Pancreas (tissue), 10 donors: ENCODE results near the gene TTC7B. TPM values are rescaled to one million over a fixed set of nuclear protein-coding genes. Genes with fewer than 3 reads are reported as not detected.

Source experiments
- ATAC-seq, 4 donors: fragments of 200-7000 bp; cut with Tn5 transposase; one replicate each; pipeline versions ENCODE4 v1.8.0 to v1.9.1; 2020; ENCODE audit warnings: mild to moderate bottlenecking in 4 of 4, moderate library complexity in 4 of 4
- DNase-seq, 6 donors: peaks; one replicate each; pipeline ENCODE4 v3.0.0-alpha.2; 2020
- FAIRE-seq: peaks from 2 replicates; lab custom pipeline; 2012; peaks lifted over from hg19 to GRCh38; lab: Jason Lieb, UNC
- H3K27ac ChIP-seq, 4 donors: fragments of 200-600 bp; sonication (generic); 1 replicate in 3 of 4; 2 replicates in 1 of 4; pipeline versions ENCODE4 v1.5.0 to v1.8.0; 2020
- H3K27me3 ChIP-seq, 4 donors: fragments of 200-600 bp; one replicate each; pipeline ENCODE4 v1.8.0; 2021
- H3K36me3 ChIP-seq, 3 donors: fragments of 200-600 bp; sonication (generic) in 1 of 3; one replicate each; pipeline versions ENCODE4 v1.5.0 to v1.8.0; 2020 to 2021
- H3K4me1 ChIP-seq, 3 donors: fragments of 200-600 bp; one replicate each; pipeline ENCODE4 v1.8.0; 2021
- H3K4me3 ChIP-seq, 4 donors: fragments of 200-600 bp; sonication (generic) in 2 of 4; one replicate each; pipeline versions ENCODE4 v1.5.0 to v1.8.0; 2020 to 2021
- H3K9me3 ChIP-seq, 4 donors: fragments of 200-600 bp; one replicate each; pipeline ENCODE4 v1.8.0; 2021
- WGBS, 2 donors: extraction: QIAGEN DNeasy Blood & Tissue Kit; methylation state at CpG; one replicate each; pipeline ENCODE4 v1.1.7; 2013; 5-methylcytosine and 5-hydroxymethylcytosine counted together
- intact Hi-C, 3 donors: fragments of 100-400 bp; cut with DNase I; formaldehyde crosslinking; loops; one replicate each; pipeline versions ENCODE4 v1.11.1 to v1.14.2; 2022
- polyA plus RNA-seq, 2 donors: library from polyadenylated mRNA; stranded (reverse); fragments of 200-250 nt; gene quantifications; one replicate each; pipeline ENCODE4 v1.2.3, GENCODE V29; 2013
- total RNA-seq, 6 donors: library from RNA; stranded (reverse); fragmentation: NEBNext Ultra II Directional in 4 of 6; extraction: Animal tissue kit (Norgen Biotek cat#: 25700) in 4 of 6; gene quantifications; one replicate each; pipeline versions ENCODE4 v1.2.1 to v1.2.4, GENCODE V29; 2021 to 2023
- TF ChIP-seq, protein P1 (sequence below), 4 donors: fragments of 200-600 bp; sonication (generic) in 3 of 4; IDR thresholded peaks; one replicate each; pipeline versions ENCODE4 v1.5.0 to v1.8.0; 2021; ENCODE audit warnings: antibody characterized with exemption in 4 of 4
- donor health status: healthy with polysubstance abuse.
- donor health status: DM: no; HTN: no; CAD: no; lungs with moderate emphysema.
- donor health status: DM: no; HTN: no; CAD: no.
- donor health status: control.
- donor health status: control.
- donor health status: Bipolar disorder and iron deficiency.
- donor health status: DM: yes; HTN: yes; CAD: no.
- donor health status: DM: no; HTN: no; CAD: no.
- donor health status: DM: no; HTN: no; CAD: no.
- donor health status: DM: yes; HTN: yes; CAD: no.

TTC7B gene
- total and polyA plus RNA-seq, 8 donors: 8.9 to 39.6 (median 29.6) TPM

DNA sequence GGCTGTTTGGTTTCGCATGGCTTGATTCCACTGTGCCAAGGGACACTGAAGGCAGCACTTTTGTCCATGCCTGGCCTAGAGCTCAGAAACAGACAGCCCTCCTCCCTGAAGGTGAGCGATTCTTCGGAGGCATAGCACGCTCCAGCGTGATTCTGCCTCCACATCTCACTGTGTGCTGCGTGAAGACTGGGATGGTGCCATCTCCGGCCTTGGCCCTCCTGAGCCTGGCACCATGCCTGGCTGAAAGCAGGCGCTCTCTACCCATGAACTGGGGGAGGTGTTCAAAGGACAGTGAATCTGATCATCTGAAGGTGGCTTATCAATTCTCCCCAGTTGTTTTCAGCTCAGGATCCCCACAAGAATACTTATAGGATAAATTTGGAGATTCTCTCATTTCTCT lies 187.4 kb downstream of the TTC7B start:
- ATAC-seq: peak; percentile 21 to 69 (median 34)
- no peak overlapping the region for H3K4me3 ChIP-seq
- H3K27me3 ChIP-seq: no peaks in the 10 kb centered on the region
- TF ChIP-seq, protein P1, sequence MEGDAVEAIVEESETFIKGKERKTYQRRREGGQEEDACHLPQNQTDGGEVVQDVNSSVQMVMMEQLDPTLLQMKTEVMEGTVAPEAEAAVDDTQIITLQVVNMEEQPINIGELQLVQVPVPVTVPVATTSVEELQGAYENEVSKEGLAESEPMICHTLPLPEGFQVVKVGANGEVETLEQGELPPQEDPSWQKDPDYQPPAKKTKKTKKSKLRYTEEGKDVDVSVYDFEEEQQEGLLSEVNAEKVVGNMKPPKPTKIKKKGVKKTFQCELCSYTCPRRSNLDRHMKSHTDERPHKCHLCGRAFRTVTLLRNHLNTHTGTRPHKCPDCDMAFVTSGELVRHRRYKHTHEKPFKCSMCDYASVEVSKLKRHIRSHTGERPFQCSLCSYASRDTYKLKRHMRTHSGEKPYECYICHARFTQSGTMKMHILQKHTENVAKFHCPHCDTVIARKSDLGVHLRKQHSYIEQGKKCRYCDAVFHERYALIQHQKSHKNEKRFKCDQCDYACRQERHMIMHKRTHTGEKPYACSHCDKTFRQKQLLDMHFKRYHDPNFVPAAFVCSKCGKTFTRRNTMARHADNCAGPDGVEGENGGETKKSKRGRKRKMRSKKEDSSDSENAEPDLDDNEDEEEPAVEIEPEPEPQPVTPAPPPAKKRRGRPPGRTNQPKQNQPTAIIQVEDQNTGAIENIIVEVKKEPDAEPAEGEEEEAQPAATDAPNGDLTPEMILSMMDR (IDR thresholded peaks at IDR 0.05): no peak
- H3K27ac ChIP-seq: no peak overlapping the region
- peaks cover 7 to 13% (median 8%) of the 10 kb centered on the region in 3 donors for H3K4me1 ChIP-seq
- H3K36me3 ChIP-seq: no peaks in the 10 kb centered on the region
- FAIRE-seq: no peak
- H3K9me3 ChIP-seq: no peaks in the 10 kb centered on the region
- intact Hi-C loops: no loop called here
- DNase-seq: peak in 3 of 6 donors; percentile 28 to 48 (median 44)
- 38 to 50% methylated on average over 8 of the region's 8 CpGs for WGBS, 2 donors

DNA sequence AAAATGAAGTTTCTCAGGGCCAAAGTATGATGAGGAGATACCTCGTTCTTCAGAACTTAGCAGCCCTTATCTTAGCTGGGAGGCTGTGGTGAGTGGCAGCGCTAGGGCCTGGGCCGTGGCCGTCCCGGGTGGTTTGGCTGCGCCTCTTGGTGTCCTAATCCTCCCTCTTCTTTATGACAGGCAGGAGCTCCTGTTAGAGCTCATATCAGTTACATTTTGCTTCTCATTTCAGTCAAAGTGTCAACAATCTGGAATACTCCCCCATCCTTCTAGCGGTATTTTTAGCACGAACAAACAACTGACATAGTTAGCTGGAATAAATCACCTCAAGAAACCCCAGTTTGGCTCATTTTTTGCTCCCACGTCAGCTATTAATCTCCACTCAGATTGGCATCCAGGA lies 188.8 kb downstream of the TTC7B start:
- ATAC-seq (peak in 1 of 4 donors; percentile 7), DNase-seq (no peak), FAIRE-seq (no peak)
- Histone ChIP-seq H3K9me3 (no peaks in the 10 kb centered on the region), H3K27ac (no peak overlapping the region), H3K4me3 (no peak overlapping the region), H3K36me3 (no peaks in the 10 kb centered on the region), H3K4me1 (peaks cover 7 to 13% (median 8%) of the 10 kb centered on the region in 3 donors), H3K27me3 (no peaks in the 10 kb centered on the region)
- WGBS, 2 donors: 73 to 79% methylated on average over 9 of the region's 9 CpGs
- intact Hi-C loops: no loop called here
- TF ChIP-seq, protein P1 (IDR thresholded peaks at IDR 0.05): no peak

DNA sequence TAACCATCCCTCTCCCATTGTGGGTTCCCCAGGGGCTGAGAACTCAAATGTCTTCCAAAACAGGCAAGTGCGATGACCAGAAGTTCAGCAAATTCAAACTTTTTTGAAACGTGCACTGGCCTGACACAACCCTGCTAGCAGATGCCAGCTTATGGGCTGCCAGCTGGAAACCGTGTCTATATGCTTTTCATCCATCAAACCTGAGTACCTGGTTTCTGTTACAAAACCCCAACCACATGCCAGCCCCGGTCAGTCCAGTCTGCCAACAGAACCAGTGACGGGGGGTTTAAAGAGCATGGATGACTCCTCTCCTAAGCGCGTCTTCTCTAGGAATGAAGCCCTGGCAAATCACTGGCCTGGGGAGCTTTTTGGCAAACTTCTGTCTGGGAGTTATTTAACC lies 189.7 kb downstream of the TTC7B start:
- 92 to 94% methylated on average over 7 of the region's 7 CpGs for WGBS, 2 donors
- intact Hi-C loops: no loop called here
- H3K27ac ChIP-seq: no peak overlapping the region
- TF ChIP-seq, protein P1 (IDR thresholded peaks at IDR 0.05): no peak
- ATAC-seq: no peak
- H3K27me3 ChIP-seq: no peaks in the 10 kb centered on the region
- H3K36me3 ChIP-seq: no peaks in the 10 kb centered on the region
- peaks cover 7 to 13% (median 8%) of the 10 kb centered on the region in 3 donors for H3K4me1 ChIP-seq
- FAIRE-seq: no peak
- DNase-seq: no peak
- no peaks in the 10 kb centered on the region for H3K9me3 ChIP-seq
- no peak overlapping the region for H3K4me3 ChIP-seq

DNA sequence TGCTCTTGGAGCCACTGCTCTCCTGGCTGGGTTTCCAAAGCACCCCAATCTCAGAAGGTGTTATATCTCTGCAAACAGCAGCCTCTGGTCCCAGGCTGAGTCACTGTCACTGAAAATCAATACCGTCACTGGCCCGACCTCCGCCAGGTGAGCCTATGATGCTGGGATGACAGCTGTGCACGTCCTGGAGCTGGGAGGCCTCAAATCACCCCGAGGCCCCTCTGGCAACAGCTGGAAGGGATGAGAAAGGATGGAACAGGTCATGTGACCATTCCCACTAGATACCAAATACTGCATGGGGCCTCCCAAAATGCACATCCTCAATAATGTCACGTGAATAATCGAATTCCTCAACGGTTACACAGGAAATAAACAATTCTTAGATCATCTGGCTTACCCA lies 190.8 kb downstream of the TTC7B start:
- intact Hi-C loops: no loop called here
- Histone ChIP-seq H3K27me3 (no peaks in the 10 kb centered on the region), H3K4me3 (no peak overlapping the region), H3K27ac (no peak overlapping the region), H3K36me3 (no peaks in the 10 kb centered on the region), H3K9me3 (no peaks in the 10 kb centered on the region), H3K4me1 (peaks cover 7 to 13% (median 8%) of the 10 kb centered on the region in 3 donors)
- FAIRE-seq: no peak
- ATAC-seq: no peak
- TF ChIP-seq, protein P1 (IDR thresholded peaks at IDR 0.05): no peak
- DNase-seq: no peak
- 87 to 88% methylated on average over 8 of the region's 8 CpGs for WGBS, 2 donors

DNA sequence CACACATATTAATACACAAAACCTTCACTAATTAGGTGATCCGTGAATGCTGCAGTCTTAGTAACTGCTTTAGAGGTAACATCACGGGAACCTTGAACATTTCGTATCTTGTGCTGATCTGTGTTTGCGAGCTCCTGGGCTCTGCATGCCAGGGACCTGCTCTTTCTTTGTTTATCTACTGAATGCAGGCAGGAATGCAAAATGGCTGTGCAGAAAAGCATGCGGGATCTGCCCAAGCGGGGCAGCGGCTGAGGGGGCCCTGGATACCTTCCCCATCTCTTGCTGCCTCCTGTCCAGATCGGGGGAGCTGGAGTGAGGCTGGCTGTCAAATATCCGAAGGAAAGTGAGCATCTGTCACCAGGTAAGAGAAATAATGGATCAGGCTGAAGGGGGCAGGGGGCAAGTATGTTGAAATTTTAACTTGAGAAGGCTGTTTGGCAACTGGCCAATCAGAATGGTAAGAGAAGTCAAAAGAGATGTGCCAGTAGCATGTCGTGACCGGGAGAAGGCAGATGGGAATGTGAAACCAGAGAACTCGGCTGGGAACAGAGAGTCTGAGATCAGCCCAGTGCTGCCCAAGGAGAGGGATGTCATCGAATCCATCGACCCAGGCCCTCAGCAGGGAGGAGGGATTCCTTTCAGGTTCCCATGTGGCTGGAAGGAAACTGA lies 191.4 kb downstream of the TTC7B start:
- Histone ChIP-seq H3K27ac (no peak overlapping the region), H3K9me3 (no peaks in the 10 kb centered on the region)

More for the DNA sequence above, 191.4 kb downstream of the TTC7B start:
- 65 to 73% methylated on average over 14 of the region's 14 CpGs for WGBS, 2 donors
- FAIRE-seq (no peak), DNase-seq (no peak), ATAC-seq (no peak)
- no peaks in the 10 kb centered on the region for H3K36me3 ChIP-seq
- H3K4me3 ChIP-seq: no peak overlapping the region
- peaks cover 7 to 13% (median 8%) of the 10 kb centered on the region in 3 donors for H3K4me1 ChIP-seq
- no peaks in the 10 kb centered on the region for H3K27me3 ChIP-seq
- intact Hi-C loops: no loop called here
- TF ChIP-seq, protein P1 (IDR thresholded peaks at IDR 0.05): no peak
